ENCODE data around the gene DLX4.
A peak's percentile ranks its signal among the peaks of the same experiment; 100 is the strongest.

Gene DLX4

GRCh38 chr17:49962599-49963308 is 6.2 kb upstream of the DLX4 start:
- H3K27ac ChIP-seq (ENCODE audit: low read depth, low read length): no peak overlapping the region
- peaks cover 27% of the 10 kb centered on the region for H3K4me1 ChIP-seq (ENCODE audit: control insufficient read depth, insufficient read depth, low read length)
- no peak overlapping the region for H3K9ac ChIP-seq (ENCODE audit: low read depth, low read length)
- H3K9me3 ChIP-seq (ENCODE audit: control insufficient read depth, insufficient read depth, low read length): no peaks in the 10 kb centered on the region
- H3K36me3 ChIP-seq (ENCODE audit: control insufficient read depth, insufficient read depth, low read length): no peaks in the 10 kb centered on the region
- H3K4me3 ChIP-seq (ENCODE audit: low read depth, low read length): peak overlapping the region; percentile 4; the same call in 1 of the 2 replicates
- H3K27me3 ChIP-seq (ENCODE audit: control insufficient read depth, insufficient read depth, low read length): peaks cover 79% of the 10 kb centered on the region

- Histone ChIP-seq H3K27ac (ENCODE audit: low read depth, low read length) (no peak overlapping the region), H3K9me3 (ENCODE audit: control insufficient read depth, insufficient read depth, low read length) (no peaks in the 10 kb centered on the region), H3K9ac (ENCODE audit: low read depth, low read length) (no peak overlapping the region), H3K27me3 (ENCODE audit: control insufficient read depth, insufficient read depth, low read length) (peaks cover 84% of the 10 kb centered on the region), H3K4me3 (ENCODE audit: low read depth, low read length) (peak overlapping the region; percentile 4; the same call in 1 of the 2 replicates), H3K4me1 (ENCODE audit: control insufficient read depth, insufficient read depth, low read length) (peaks cover 32% of the 10 kb centered on the region), H3K36me3 (ENCODE audit: control insufficient read depth, insufficient read depth, low read length) (no peaks in the 10 kb centered on the region)
These were observed 5.7 kb upstream of the DLX4 start for GRCh38 chr17:49963309-49963625.

- no peaks in the 10 kb centered on the region for H3K9me3 ChIP-seq (ENCODE audit: control insufficient read depth, insufficient read depth, low read length)
- no peak overlapping the region for H3K27ac ChIP-seq (ENCODE audit: low read depth, low read length)
- H3K9ac ChIP-seq (ENCODE audit: low read depth, low read length): no peak overlapping the region
- H3K4me1 ChIP-seq (ENCODE audit: control insufficient read depth, insufficient read depth, low read length): peaks cover 32% of the 10 kb centered on the region
- H3K4me3 ChIP-seq (ENCODE audit: low read depth, low read length): peak overlapping the region; percentile 4; the same call in 1 of the 2 replicates
- peaks cover 85% of the 10 kb centered on the region for H3K27me3 ChIP-seq (ENCODE audit: control insufficient read depth, insufficient read depth, low read length)
- no peaks in the 10 kb centered on the region for H3K36me3 ChIP-seq (ENCODE audit: control insufficient read depth, insufficient read depth, low read length)
These were observed 5.2 kb upstream of the DLX4 start for GRCh38 chr17:49963626-49964302.

GRCh38 chr17:49964303-49964768 is 4.7 kb upstream of the DLX4 start:
- no peaks in the 10 kb centered on the region for H3K36me3 ChIP-seq (ENCODE audit: control insufficient read depth, insufficient read depth, low read length)

GRCh38 chr17:49964769-49965523 is 4.0 kb upstream of the DLX4 start:
- H3K36me3 ChIP-seq (ENCODE audit: control insufficient read depth, insufficient read depth, low read length): no peaks in the 10 kb centered on the region
- no peaks in the 10 kb centered on the region for H3K9me3 ChIP-seq (ENCODE audit: control insufficient read depth, insufficient read depth, low read length)
- peaks cover 93% of the 10 kb centered on the region for H3K27me3 ChIP-seq (ENCODE audit: control insufficient read depth, insufficient read depth, low read length)
- peak overlapping the region; percentile 49 for H3K4me3 ChIP-seq (ENCODE audit: low read depth, low read length)
- peaks cover 32% of the 10 kb centered on the region for H3K4me1 ChIP-seq (ENCODE audit: control insufficient read depth, insufficient read depth, low read length)
- no peak overlapping the region for H3K27ac ChIP-seq (ENCODE audit: low read depth, low read length)
- H3K9ac ChIP-seq (ENCODE audit: low read depth, low read length): no peak overlapping the region

More at GRCh38 chr17:49964303-49964768, 4.7 kb upstream of the DLX4 start:
- H3K9me3 ChIP-seq (ENCODE audit: control insufficient read depth, insufficient read depth, low read length): no peaks in the 10 kb centered on the region
- no peak overlapping the region for H3K27ac ChIP-seq (ENCODE audit: low read depth, low read length)
- no peak overlapping the region for H3K9ac ChIP-seq (ENCODE audit: low read depth, low read length)
- peaks cover 32% of the 10 kb centered on the region for H3K4me1 ChIP-seq (ENCODE audit: control insufficient read depth, insufficient read depth, low read length)
- H3K4me3 ChIP-seq (ENCODE audit: low read depth, low read length): peak overlapping the region; percentile 49; the same call in 1 of the 2 replicates
- peaks cover 88% of the 10 kb centered on the region for H3K27me3 ChIP-seq (ENCODE audit: control insufficient read depth, insufficient read depth, low read length)

GRCh38 chr17:49965524-49965909 is 3.5 kb upstream of the DLX4 start:
- Histone ChIP-seq H3K9ac (ENCODE audit: low read depth, low read length) (no peak overlapping the region), H3K36me3 (ENCODE audit: control insufficient read depth, insufficient read depth, low read length) (no peaks in the 10 kb centered on the region), H3K4me1 (ENCODE audit: control insufficient read depth, insufficient read depth, low read length) (peaks cover 32% of the 10 kb centered on the region), H3K27me3 (ENCODE audit: control insufficient read depth, insufficient read depth, low read length) (peaks cover 98% of the 10 kb centered on the region), H3K9me3 (ENCODE audit: control insufficient read depth, insufficient read depth, low read length) (no peaks in the 10 kb centered on the region; the same call in 1 of the 2 replicates), H3K27ac (ENCODE audit: low read depth, low read length) (no peak overlapping the region), H3K4me3 (ENCODE audit: low read depth, low read length) (peak overlapping the region; percentile 49)

GRCh38 chr17:49966767-49967166 is 2.2 kb upstream of the DLX4 start:
- no peak overlapping the region for H3K9ac ChIP-seq (ENCODE audit: low read depth, low read length)
- peaks cover 36% of the 10 kb centered on the region for H3K4me1 ChIP-seq (ENCODE audit: control insufficient read depth, insufficient read depth, low read length)
- H3K27me3 ChIP-seq (ENCODE audit: control insufficient read depth, insufficient read depth, low read length): peaks cover 99% of the 10 kb centered on the region
- no peaks in the 10 kb centered on the region for H3K36me3 ChIP-seq (ENCODE audit: control insufficient read depth, insufficient read depth, low read length)
- no peak overlapping the region for H3K4me3 ChIP-seq (ENCODE audit: low read depth, low read length)
- no peaks in the 10 kb centered on the region; the same call in 1 of the 2 replicates for H3K9me3 ChIP-seq (ENCODE audit: control insufficient read depth, insufficient read depth, low read length)
- H3K27ac ChIP-seq (ENCODE audit: low read depth, low read length): no peak overlapping the region

- Histone ChIP-seq H3K27me3 (ENCODE audit: control insufficient read depth, insufficient read depth, low read length) (peaks cover 100% of the 10 kb centered on the region), H3K4me1 (ENCODE audit: control insufficient read depth, insufficient read depth, low read length) (peaks cover 38% of the 10 kb centered on the region), H3K9me3 (ENCODE audit: control insufficient read depth, insufficient read depth, low read length) (no peaks in the 10 kb centered on the region; the same call in 1 of the 2 replicates), H3K36me3 (ENCODE audit: control insufficient read depth, insufficient read depth, low read length) (no peaks in the 10 kb centered on the region), H3K9ac (ENCODE audit: low read depth, low read length) (no peak overlapping the region), H3K27ac (ENCODE audit: low read depth, low read length) (no peak overlapping the region), H3K4me3 (ENCODE audit: low read depth, low read length) (no peak overlapping the region)
These were observed 1.8 kb upstream of the DLX4 start for GRCh38 chr17:49967205-49967604.

GRCh38 chr17:49967621-49968404 is 1.2 kb upstream of the DLX4 start:
- no peak overlapping the region for H3K9ac ChIP-seq (ENCODE audit: low read depth, low read length)
- peaks cover 100% of the 10 kb centered on the region for H3K27me3 ChIP-seq (ENCODE audit: control insufficient read depth, insufficient read depth, low read length)
- peaks cover 41% of the 10 kb centered on the region for H3K4me1 ChIP-seq (ENCODE audit: control insufficient read depth, insufficient read depth, low read length)
- no peaks in the 10 kb centered on the region for H3K36me3 ChIP-seq (ENCODE audit: control insufficient read depth, insufficient read depth, low read length)
- H3K4me3 ChIP-seq (ENCODE audit: low read depth, low read length): peak overlapping the region; percentile 88
- no peaks in the 10 kb centered on the region; the same call in 1 of the 2 replicates for H3K9me3 ChIP-seq (ENCODE audit: control insufficient read depth, insufficient read depth, low read length)
- no peak overlapping the region for H3K27ac ChIP-seq (ENCODE audit: low read depth, low read length)

GRCh38 chr17:49968405-49969133 is 421 bp upstream of the DLX4 start:
- H3K27ac ChIP-seq (ENCODE audit: low read depth, low read length): peak overlapping the region; percentile 70

More at GRCh38 chr17:49968405-49969133, 421 bp upstream of the DLX4 start:
- H3K36me3 ChIP-seq (ENCODE audit: control insufficient read depth, insufficient read depth, low read length): no peaks in the 10 kb centered on the region
- peaks cover 100% of the 10 kb centered on the region for H3K27me3 ChIP-seq (ENCODE audit: control insufficient read depth, insufficient read depth, low read length)
- H3K9ac ChIP-seq (ENCODE audit: low read depth, low read length): peak overlapping the region; percentile 45; the same call in 1 of the 2 replicates
- peaks cover 37% of the 10 kb centered on the region for H3K4me1 ChIP-seq (ENCODE audit: control insufficient read depth, insufficient read depth, low read length)
- H3K4me3 ChIP-seq (ENCODE audit: low read depth, low read length): peak overlapping the region; percentile 88
- no peaks in the 10 kb centered on the region; the same call in 1 of the 2 replicates for H3K9me3 ChIP-seq (ENCODE audit: control insufficient read depth, insufficient read depth, low read length)

All from HUES48 (cell line).